Germinal center (tissue), 1 donor: ENCODE measurements around the gene SH3PXD2A.
A peak's percentile ranks its signal among the peaks of the same experiment; 100 is the strongest.

Source experiments
- DNase-seq: peaks from one replicate; pipeline ENCODE4 v3.0.0; 2012; ENCODE audit warnings: mixed read lengths, low spot score

Gene SH3PXD2A

GRCh38 chr10:103602028-103602851, 253.1 kb downstream of the SH3PXD2A start:
- no peak for DNase-seq

GRCh38 chr10:103600956-103601569, 254.3 kb downstream of the SH3PXD2A start:
- no peak for DNase-seq

- DNase-seq = no peak
Observed at GRCh38 chr10:103600325-103600724, 255.1 kb downstream of the SH3PXD2A start.

- DNase-seq = no peak
Observed at GRCh38 chr10:103599907-103600306, 255.5 kb downstream of the SH3PXD2A start.

GRCh38 chr10:103599211-103599610, 256.2 kb downstream of the SH3PXD2A start:
- no peak for DNase-seq

- DNase-seq = no peak
Observed at GRCh38 chr10:103598654-103599115, 256.7 kb downstream of the SH3PXD2A start.

- DNase-seq = no peak
Observed at GRCh38 chr10:103597003-103597402, 258.4 kb downstream of the SH3PXD2A start.

GRCh38 chr10:103595933-103596726, 259.2 kb downstream of the SH3PXD2A start:
- no peak for DNase-seq

- no peak for DNase-seq
Observed at GRCh38 chr10:103593022-103593570, 262.3 kb downstream of the SH3PXD2A start.

GRCh38 chr10:103592186-103593021, 263.0 kb downstream of the SH3PXD2A start:
- DNase-seq = peak; percentile 83

- no peak for DNase-seq
Observed at GRCh38 chr10:103590744-103591291, 264.6 kb downstream of the SH3PXD2A start.

GRCh38 chr10:103590060-103590459, 265.3 kb downstream of the SH3PXD2A start:
- no peak for DNase-seq

- DNase-seq = no peak
Observed at GRCh38 chr10:103589074-103589630, 266.2 kb downstream of the SH3PXD2A start.

- DNase-seq = no peak
Observed at GRCh38 chr10:103587073-103587472, 268.3 kb downstream of the SH3PXD2A start.

GRCh38 chr10:103585011-103585405, 270.4 kb downstream of the SH3PXD2A start:
- DNase-seq = no peak

- peak; percentile 82 for DNase-seq
Observed at GRCh38 chr10:103584216-103585010, 271.0 kb downstream of the SH3PXD2A start.

- DNase-seq = no peak
Observed at GRCh38 chr10:103583871-103584215, 271.5 kb downstream of the SH3PXD2A start.

- DNase-seq = no peak
Observed at GRCh38 chr10:103582331-103583123, 272.8 kb downstream of the SH3PXD2A start.

GRCh38 chr10:103581499-103581898, 273.9 kb downstream of the SH3PXD2A start:
- no peak for DNase-seq
